CD4-positive, alpha-beta T cell treated with Interleukin-6 at 100 ng/mL for 8 hours (primary cell): Measurements from ENCODE around the gene INO80D.
"Not testable (repeated sequence)": the region's sequence is repeated elsewhere in the genome, so short reads cannot be mapped to it uniquely, and the experiment has no call there.

Source experiments
- DNase-seq: peaks from one replicate; pipeline ENCODE4 v3.0.0-alpha.2; 2020; ENCODE audit warnings: mixed read lengths, low spot score

The INO80D gene

DNA sequence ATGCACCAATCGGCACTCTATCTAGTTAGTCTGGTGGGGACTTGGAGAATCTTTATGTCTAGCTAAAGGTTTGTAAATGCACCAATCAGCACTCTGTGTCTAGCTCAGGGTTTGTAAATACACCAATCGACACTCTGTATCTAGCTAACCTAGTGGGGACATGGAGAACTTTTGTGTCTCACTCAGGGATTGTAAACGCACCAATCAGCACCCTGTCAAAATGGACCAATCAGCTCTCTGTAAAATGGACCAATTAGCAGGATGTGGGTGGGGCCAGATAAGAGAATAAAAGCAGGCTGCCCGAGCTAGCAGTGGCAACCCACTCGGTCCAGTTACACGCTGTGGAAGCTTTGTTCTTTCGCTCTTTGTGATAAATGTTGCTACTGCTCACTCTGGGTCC, 108.3 kb downstream of the INO80D start:
- DNase-seq = not testable (repeated sequence)

- DNase-seq = not testable (repeated sequence)
These were observed 108.9 kb downstream of the INO80D start for GRCh38 chr2:205976934-205977659.

DNA sequence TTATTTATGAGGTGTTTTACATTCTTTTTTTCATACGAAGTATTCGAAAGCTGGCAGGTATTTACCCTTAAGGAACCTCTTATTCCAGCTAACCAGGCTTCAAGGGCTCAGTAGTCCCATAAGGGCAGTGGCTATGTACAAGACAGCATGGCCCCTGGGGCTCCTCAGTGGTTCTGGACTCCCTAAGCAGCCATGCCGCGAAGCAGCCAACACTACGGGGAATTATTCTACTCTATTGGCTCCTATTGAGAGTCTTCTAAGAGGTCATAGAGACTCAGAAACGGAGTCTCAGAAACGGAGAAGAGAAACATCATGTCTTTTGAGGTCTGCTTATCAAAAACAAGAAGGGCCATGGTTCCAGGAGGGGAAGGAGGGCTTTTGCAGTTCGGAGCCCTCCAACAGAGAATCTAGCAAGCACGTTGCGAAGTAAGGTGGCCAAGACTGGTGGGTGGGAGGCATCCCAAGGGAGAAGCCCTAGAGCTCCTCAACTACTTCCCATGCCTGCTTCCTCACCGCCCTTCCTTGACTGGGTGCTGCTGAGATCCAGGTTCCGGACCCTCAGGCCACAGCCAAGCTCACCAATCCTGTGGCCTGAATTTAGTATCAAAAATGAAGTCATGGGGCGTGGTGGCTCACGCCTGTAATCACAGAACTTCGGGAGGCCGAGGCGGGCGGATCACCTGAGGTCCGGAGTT, 109.7 kb downstream of the INO80D start:
- DNase-seq = no peak

- DNase-seq = no peak
These were observed 110.7 kb downstream of the INO80D start for GRCh38 chr2:205975082-205975949.

DNA sequence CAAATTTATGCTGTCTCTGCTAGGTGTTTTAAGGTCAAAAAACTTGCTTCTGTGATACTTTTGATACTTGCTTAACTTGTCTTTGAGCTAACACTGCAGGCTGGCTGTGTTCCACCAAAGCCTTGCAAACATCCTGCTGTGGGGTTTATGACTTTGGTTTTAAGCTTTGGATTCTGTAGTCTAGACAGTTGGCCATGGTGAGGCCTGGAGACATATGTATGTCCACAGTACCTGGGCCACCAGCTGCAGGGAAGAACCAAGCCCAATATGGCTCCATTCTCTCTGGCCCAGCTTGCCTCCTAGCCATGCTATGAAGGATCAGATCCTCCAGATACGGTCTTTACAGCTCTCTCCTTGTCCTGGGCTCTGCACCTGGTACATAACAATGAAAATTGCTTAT, 113.9 kb downstream of the INO80D start:
- no peak for DNase-seq

DNA sequence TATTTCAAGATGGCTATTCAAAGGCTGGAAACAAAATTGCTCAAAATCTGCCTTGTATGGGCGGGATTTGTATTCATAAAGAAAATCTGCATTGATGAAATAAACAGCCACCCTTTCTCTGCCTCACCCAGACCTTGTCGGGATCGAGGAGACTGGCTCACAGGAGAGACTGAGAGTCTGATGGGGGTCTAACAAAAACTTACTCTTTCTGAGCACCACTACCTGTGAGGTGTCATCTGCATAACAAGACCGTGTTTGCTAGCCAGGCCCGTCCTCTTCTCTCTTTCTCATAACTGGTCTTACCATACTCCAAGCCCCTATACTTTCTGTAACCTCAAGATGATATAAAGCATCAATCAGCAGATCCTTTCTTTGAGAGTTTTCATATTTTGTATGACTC, 115.6 kb downstream of the INO80D start:
- no peak for DNase-seq

DNA sequence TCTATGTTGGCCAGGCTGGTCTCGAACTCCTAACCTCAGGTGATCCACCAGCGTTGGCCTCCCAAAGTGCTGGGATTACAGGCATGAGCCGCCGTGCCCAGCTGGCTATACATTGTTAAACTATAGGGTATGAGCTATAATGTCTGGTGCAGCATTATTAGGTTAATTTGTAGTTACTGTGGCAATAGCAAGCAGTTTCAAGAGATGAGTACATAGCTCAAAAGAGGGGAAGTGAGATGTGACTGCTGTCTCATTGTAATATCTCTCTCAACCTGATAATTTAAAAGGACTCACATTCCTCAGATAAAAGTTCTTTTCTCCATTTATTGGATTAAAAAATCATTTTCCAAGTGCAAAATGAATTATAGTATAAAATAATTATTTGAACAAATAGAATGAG, 116.4 kb downstream of the INO80D start:
- DNase-seq = no peak

- no peak for DNase-seq
These were observed 118.4 kb downstream of the INO80D start for GRCh38 chr2:205967391-205968075.

DNA sequence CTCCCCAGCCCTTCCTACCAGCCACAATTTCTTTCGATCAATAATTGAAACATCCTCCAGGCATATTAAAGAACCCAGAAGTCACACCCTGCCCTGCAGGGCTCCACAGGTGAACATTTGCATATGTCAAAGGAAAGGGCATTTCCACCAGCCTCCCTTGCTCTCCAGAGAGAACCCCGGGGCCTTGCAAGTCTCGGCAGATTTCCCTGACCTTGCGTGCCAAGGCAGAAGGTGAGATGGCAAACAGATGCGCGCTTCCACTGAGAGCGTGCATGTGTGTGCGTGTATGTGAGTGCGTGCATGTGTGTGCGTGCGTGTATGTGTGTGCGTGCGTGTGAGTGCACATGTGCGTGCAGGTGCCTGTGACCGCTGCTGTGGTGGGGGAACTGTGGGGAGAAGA, 120.3 kb downstream of the INO80D start:
- no peak for DNase-seq

GRCh38 chr2:205964111-205964761, 121.7 kb downstream of the INO80D start:
- no peak for DNase-seq

- no peak for DNase-seq
These were observed 126.5 kb downstream of the INO80D start for GRCh38 chr2:205959521-205959920.

- DNase-seq = no peak
These were observed 128.4 kb downstream of the INO80D start for GRCh38 chr2:205957452-205958154.

DNA sequence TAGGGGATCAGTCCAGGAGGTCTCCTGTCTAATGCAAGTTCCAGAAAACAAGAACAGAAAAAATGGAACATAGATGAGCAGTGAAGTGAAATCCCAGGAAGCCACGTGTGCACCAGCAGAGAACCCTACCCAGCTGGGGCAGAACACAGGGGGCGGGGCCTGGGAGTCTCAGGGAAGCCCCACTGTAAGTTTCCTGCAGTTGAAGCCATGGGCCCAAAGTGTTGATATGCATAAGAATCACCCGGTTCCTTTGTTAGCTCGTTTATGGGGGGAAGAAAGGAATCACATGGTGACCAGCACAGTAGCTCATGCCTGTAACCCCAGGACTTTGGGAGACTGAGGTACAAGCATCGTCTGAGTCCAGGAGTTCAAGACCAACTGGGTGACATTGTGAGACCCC, 131.3 kb downstream of the INO80D start:
- no peak for DNase-seq

DNA sequence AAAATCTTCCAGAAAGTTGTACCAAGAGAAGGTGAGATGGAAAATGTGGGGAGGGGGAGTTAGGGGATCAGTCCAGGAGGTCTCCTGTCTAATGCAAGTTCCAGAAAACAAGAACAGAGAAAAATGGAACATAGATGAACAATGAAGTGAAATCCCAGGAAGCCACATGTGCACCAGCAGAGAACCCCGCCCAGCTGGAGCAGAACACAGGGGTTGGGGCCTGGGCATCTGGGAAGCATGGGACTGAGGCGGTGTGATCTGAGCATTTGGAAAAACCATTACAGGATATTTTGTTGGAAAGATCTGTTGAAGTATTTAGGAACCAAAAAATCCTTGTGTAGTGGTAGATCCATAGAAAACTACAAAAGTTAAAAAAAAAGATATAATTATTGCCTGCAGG, 133.7 kb downstream of the INO80D start:
- no peak for DNase-seq

- no peak for DNase-seq
These were observed 137.1 kb downstream of the INO80D start for GRCh38 chr2:205948883-205949282.

- no peak for DNase-seq
These were observed 137.5 kb downstream of the INO80D start for GRCh38 chr2:205948496-205948837.

DNA sequence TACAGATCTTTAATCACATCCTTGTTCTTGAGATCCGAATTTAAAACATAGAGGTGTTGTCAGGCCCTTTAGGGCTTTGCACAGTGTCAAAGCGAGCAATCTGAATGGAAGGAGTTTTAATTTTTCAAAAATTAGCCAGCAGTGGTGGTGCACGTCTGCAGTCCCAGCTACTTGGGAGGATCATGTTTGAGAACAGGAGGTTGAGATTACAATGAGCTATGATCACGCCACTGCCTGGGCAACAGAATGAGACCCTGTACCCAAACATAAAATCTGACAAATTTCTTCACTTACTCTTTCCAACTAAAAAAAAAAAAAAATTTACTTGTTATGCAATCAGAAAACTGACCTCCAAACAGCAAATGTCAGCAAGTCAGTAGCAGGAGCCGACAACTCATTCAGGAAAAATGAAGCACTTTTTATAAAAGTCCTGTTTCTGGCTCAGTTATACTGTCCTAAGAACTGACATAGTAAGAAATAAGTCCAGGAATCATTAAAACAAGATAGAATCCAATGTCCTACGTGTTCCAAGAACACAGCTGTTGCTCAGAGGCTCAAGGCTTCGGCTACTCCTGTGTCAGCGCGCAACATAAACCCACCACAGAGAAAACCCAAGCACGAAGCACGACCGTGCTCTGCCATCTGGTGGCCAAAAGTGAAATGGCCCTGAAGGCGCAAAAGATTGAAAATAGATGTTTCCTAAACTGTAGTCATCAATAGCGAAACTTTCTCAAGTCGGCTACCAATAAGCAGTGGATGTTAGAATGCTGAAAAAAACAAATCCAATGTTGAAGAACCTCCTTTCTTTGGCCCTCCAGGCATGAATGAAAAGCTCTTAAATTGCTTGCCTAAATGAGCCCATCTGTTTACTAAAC, 138.1 kb downstream of the INO80D start:
- peak; percentile 37 for DNase-seq

GRCh38 chr2:205946226-205946625, 139.7 kb downstream of the INO80D start:
- no peak for DNase-seq
